HG02981 (cell line): ENCODE results near the gene GAS7.

Source experiments
- ATAC-seq: cut with Tn5 transposase; IDR thresholded peaks from one replicate; pipeline ENCODE4 v1.9.1; 2021; ENCODE audit warnings: mild to moderate bottlenecking, moderate library complexity; ENCODE audit not compliant: unreplicated experiment

GAS7 gene

DNA sequence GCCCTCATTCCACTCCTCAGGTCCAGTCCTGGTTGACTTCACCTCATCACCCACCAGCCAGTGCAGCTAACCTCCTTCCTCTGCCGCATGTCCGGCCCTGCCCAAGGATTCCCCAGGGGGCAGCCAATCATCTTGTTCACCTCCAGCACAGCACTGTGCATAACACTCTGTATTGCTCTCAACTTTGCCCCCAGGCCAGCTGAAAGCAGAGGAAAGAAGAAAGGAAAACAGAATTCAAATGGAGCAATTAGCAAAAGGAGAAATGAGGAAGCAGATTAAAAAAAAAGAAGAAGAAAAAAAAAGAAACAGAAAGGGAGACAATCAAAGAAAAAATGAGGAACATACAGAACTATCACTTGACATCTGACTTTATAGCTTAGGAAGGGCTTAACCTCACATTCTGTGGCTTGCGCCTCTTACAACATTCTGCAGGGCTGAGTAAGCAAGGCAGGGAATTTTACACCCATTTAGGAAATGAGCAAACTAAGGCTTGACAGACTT is 26.1 kb downstream of the GAS7 start:
- ATAC-seq: no peak

GRCh38 chr17:10171581-10171981 is 26.8 kb downstream of the GAS7 start:
- ATAC-seq: no peak

DNA sequence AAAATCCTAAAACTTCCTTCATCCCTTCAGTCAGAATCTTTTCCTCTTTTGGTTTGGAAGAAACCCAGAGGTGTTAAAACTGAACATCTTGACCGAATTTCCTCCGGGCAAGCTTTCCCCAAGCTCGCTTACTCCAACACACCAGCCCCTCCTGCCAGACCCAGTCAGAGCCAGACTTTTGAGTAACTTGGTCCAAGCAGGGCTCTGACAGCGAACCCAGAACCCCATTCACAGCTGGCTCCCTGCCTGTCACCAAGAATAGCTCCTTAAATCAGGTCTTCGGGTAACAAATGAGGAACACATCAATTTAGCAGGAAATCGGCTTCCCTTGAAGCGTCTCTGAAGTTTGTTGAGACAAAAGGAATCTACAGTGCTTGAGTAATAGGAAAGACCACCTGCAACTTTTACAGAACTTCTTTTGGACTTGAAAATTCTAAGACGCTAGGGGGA is 27.3 kb downstream of the GAS7 start:
- no peak for ATAC-seq

DNA sequence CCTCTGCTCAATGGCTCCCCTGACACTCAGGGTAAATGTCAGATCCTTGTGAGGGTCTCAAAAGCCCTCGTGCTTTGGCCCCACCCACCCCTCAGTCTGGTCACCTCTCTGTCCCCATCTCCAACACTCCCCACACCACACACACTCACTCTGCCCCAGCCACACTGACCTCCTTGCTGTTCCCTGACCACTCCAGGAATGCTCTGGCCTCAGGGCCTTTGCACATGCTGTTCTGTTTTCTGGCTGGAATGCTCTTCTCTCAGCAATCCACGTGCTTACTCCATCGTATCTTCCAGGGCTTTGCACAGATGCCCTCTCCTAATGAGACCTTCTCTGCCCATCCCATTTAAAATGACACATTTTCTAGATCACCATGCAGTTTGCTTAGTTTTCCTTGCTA is 28.2 kb downstream of the GAS7 start:
- ATAC-seq: no peak

GRCh38 chr17:10169290-10169689 is 29.1 kb downstream of the GAS7 start:
- ATAC-seq: no peak

GRCh38 chr17:10166176-10166935 is 32.0 kb downstream of the GAS7 start:
- no peak for ATAC-seq

- no peak for ATAC-seq
Observed at GRCh38 chr17:10162096-10162495, 36.3 kb downstream of the GAS7 start.

GRCh38 chr17:10161386-10161785 is 37.0 kb downstream of the GAS7 start:
- ATAC-seq: no peak

- ATAC-seq: peak; percentile 68
Observed at GRCh38 chr17:10156948-10157607, 41.3 kb downstream of the GAS7 start.

DNA sequence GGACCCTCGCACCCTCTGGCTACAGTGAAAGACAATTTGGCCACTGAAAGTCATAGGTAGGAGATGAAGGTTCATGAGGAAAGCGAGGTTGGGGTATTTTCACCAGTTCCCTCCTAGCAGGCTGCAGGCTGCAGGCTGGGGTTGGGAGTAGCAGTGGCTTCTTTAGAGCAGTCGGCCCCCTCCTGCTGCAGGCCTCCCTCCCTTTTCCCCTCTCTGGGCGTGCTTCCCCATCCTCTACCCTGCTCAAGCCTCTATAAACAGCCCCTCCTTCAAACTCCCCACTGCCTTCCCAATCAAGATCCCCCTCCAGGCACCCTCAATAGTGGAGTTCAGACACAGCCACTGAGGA is 41.8 kb downstream of the GAS7 start:
- no peak for ATAC-seq

GRCh38 chr17:10156077-10156435 is 42.4 kb downstream of the GAS7 start:
- no peak for ATAC-seq

GRCh38 chr17:10155371-10156076 is 42.9 kb downstream of the GAS7 start:
- ATAC-seq: no peak

DNA sequence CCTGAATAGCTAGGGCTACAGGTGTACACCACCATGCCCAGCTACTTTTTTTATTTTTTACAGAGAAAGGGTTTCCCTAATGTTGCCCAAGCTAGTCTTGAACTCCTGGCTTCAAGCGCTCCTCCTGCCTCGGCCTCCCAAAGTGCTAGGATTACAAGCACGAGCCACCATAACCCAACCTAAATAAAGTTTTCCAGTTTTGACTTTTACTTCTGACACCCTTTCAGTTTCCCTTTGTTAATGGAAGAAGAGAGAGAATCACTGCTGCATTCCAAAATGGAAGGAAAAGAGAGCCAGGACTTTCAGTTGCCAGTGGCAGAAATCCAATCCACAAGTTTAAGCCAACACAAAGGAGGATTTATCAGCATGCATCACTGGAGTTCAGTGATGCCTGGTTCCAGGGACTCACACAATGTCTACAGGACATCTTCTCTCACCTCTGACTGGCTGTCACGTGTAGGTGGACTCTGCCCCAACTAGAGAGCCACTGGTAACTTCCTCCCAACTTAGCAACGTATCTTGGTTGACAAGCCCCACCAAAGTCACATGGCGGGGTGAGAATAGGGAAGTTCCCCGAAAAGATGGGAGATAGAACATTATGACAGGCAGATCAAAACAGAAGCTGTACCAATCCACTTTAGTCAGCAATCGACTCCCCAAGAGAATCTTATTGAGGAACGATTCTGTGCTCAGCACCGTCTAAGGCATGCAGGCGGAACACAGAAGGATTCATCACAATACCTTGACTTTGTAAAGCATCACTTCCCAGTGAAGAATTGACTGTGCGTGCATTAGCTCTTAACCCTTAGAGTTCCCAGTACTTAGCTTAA is 46.5 kb downstream of the GAS7 start:
- ATAC-seq: no peak

GRCh38 chr17:10149573-10150399 is 48.6 kb downstream of the GAS7 start:
- ATAC-seq: peak; percentile 61

GRCh38 chr17:10147761-10148415 is 50.5 kb downstream of the GAS7 start:
- no peak for ATAC-seq

DNA sequence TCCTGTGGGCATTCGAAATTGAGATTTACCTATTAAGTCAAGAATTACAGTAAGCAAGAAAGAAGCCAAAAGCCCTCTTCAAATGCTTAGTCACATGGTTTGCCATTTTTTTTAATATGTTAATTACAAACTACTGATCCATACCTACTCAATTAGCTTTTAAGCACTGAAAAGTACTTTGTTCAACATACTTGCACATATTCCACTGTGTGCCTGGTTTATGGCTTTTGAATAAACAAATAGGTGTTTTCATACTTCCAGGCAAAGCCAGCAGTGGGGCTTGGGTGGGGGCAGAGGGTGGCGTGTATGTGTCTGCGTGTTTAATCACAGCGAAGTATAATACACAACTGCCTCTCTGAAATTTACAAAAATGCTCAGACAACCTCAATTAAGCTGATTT is 51.4 kb downstream of the GAS7 start:
- ATAC-seq: no peak

DNA sequence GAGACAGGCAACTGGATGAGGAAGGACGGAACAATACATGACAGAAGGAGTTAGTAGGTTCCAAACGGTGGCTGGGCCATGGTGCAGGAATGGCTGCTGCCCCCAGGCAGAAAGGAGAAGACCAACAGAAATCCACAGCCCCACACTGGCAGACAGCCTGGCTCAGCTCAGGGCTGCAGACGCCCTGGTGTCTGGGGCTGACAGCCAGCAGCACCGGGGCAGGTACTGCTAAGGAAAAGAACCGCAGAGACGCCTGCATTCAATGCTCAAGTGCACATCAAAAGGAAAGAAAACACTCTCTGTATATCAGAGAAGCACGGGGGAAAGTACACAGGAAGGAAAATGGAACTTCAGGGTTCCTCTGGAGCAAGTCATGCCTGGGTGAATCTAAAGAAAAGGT is 53.4 kb downstream of the GAS7 start:
- ATAC-seq: no peak

- ATAC-seq: no peak
Observed at GRCh38 chr17:10144456-10144855, 54.0 kb downstream of the GAS7 start.

DNA sequence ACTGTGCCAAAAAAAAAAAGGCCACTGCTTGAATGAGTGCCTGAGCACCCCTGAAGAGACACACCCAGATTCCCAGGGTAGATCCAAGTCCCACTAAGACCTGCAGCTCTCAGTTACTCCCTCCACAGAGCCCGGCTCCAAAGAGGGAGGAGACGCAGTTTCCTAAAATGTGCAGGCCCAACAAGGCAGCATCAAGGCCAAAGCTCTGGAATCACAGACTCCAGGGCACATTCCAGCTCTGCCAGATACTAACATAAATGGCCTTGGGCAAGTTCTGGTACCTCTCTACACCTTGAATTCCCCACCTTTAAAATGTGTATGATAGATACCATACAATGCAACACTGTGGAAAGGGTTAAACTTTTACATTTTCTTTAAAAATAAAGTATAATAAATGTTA is 57.0 kb downstream of the GAS7 start:
- no peak for ATAC-seq

GRCh38 chr17:10139577-10139976 is 58.8 kb downstream of the GAS7 start:
- ATAC-seq: no peak
